A549 (cell line): Measurements from ENCODE around the gene IFI30. TPM values are rescaled to one million over a fixed set of nuclear protein-coding genes. Genes with fewer than 3 reads are reported as not detected.

Source experiments
- ATAC-seq, 2 experiments: fragments of 200-7000 bp in 1 of 2; fragments of >200 bp in 1 of 2; cut with Nextera tagmentation in 1 of 2; cut with Tn5 transposase in 1 of 2; 3 replicates each; pipeline versions ENCODE4 v1.8.0 to v1.9.1; 2018 to 2020; ENCODE audit warnings: mild to moderate bottlenecking in 1 of 2, moderate library complexity in 1 of 2
- CTCF ChIA-PET: fragments of 300-600 bp; sonication (Branson Sonifier 250); formaldehyde crosslinking; extraction: SDS; loops from one replicate; lab custom pipeline; 2021; ENCODE audit warnings: antibody characterized with exemption, inconsistent platforms; lab: Yijun Ruan, JAX
- POLR2A ChIA-PET: fragments of 350-600 bp; formaldehyde crosslinking; extraction: SDS; loops from one replicate; lab custom pipeline; 2021; ENCODE audit warnings: antibody characterized with exemption, inconsistent platforms; lab: Yijun Ruan, JAX
- DNase-seq, 2 experiments: peaks; one replicate each; pipeline versions ENCODE4 v3.0.0 to v3.0.0-alpha.2; 2011 to 2016; ENCODE audit warnings: low read depth in 1 of 2, low spot score in 1 of 2
- FAIRE-seq: peaks from 2 replicates; lab custom pipeline; 2011; peaks lifted over from hg19 to GRCh38; lab: Jason Lieb, UNC
- H3K27ac ChIP-seq, 2 experiments: fragments of >200 bp; sonication (Bioruptor Twin); formaldehyde crosslinking; 3 replicates each; pipeline ENCODE4 v1.5.1; 2016 to 2017
- H3K4me1 ChIP-seq: fragments of >200 bp; sonication (Bioruptor Twin); formaldehyde crosslinking; 3 replicates; pipeline ENCODE4 v1.6.1; 2016
- H3K4me2 ChIP-seq: fragments of >200 bp; sonication (Bioruptor Twin); formaldehyde crosslinking; 3 replicates; pipeline ENCODE4 v1.6.1; 2016
- H3K4me3 ChIP-seq: fragments of >200 bp; sonication (Bioruptor Twin); formaldehyde crosslinking; 3 replicates; pipeline ENCODE4 v1.5.1; 2016
- H3K9me3 ChIP-seq: fragments of >200 bp; sonication (Bioruptor Twin); formaldehyde crosslinking; 3 replicates; pipeline ENCODE4 v1.6.1; 2016
- ATOH8 ChIP-seq: fragments of 250-450 bp; sonication (Bioruptor Pico); IDR thresholded peaks from 2 replicates; pipeline ENCODE4 v1.5.0; 2020; ENCODE audit warnings: low read depth, mild to moderate bottlenecking, moderate library complexity
- BCL3 ChIP-seq: fragments of >200 bp; sonication (Bioruptor Twin); formaldehyde crosslinking; IDR thresholded peaks from 3 replicates; pipeline ENCODE4 v1.6.1; 2016
- BHLHE40 ChIP-seq: IDR thresholded peaks from 2 replicates; pipeline ENCODE4 v1.6.1; 2012; ENCODE audit warnings: low read depth, low read length, inconsistent platforms
- CBX2 ChIP-seq: fragments of 200-600 bp; sonication (generic); IDR thresholded peaks from 2 replicates; pipeline ENCODE4 v1.6.1; 2016; ENCODE audit warnings: low read depth, mild to moderate bottlenecking, borderline replicate concordance
- CHD2 ChIP-seq: fragments of 150-350 bp; IDR thresholded peaks from 2 replicates; pipeline ENCODE4 v1.6.1; 2014; ENCODE audit warnings: low read length; ENCODE audit not compliant: partially characterized antibody
- CHD4 ChIP-seq: fragments of 200-600 bp; sonication (generic); IDR thresholded peaks from 2 replicates; pipeline ENCODE4 v1.6.1; 2016; ENCODE audit warnings: antibody characterized with exemption, mild to moderate bottlenecking, borderline replicate concordance
- EHF ChIP-seq: fragments of 250-450 bp; sonication (Bioruptor Pico); IDR thresholded peaks from 2 replicates; pipeline ENCODE4 v1.5.0; 2020; ENCODE audit warnings: mild to moderate bottlenecking
- ESRRA ChIP-seq: fragments of 150-350 bp; IDR thresholded peaks from 2 replicates; pipeline ENCODE4 v1.6.1; 2014; ENCODE audit warnings: mild to moderate bottlenecking, low read length, borderline replicate concordance
- FOXS1 ChIP-seq: fragments of 250-450 bp; sonication (Bioruptor Pico); IDR thresholded peaks from 2 replicates; pipeline ENCODE4 v1.5.0; 2020; ENCODE audit warnings: mild to moderate bottlenecking, moderate library complexity
- HDAC2 ChIP-seq: fragments of 200-600 bp; sonication (generic); IDR thresholded peaks from 2 replicates; pipeline ENCODE4 v1.6.1; 2016
- HES2 ChIP-seq: fragments of >200 bp; sonication (Bioruptor Twin); formaldehyde crosslinking; IDR thresholded peaks from 2 replicates; pipeline ENCODE4 v1.6.1; 2016
- HEYL ChIP-seq: fragments of 250-450 bp; sonication (Bioruptor Pico); IDR thresholded peaks from 2 replicates; pipeline ENCODE4 v1.8.0; 2021; ENCODE audit warnings: mild to moderate bottlenecking, moderate library complexity
- HOXA7 ChIP-seq: fragments of 250-450 bp; sonication (Bioruptor Pico); IDR thresholded peaks from 2 replicates; pipeline ENCODE4 v1.5.0; 2020; ENCODE audit warnings: mild to moderate bottlenecking, moderate library complexity
- JUN ChIP-seq, 2 experiments: fragments of >200 bp; sonication (Bioruptor Twin); formaldehyde crosslinking; IDR thresholded peaks; 2 replicates in 1 of 2; 3 replicates in 1 of 2; pipeline ENCODE4 v1.6.1; 2016 to 2017
- JUNB ChIP-seq: fragments of >200 bp; sonication (Bioruptor Twin); formaldehyde crosslinking; IDR thresholded peaks from 2 replicates; pipeline ENCODE4 v1.6.1; 2016
- MAFK ChIP-seq: fragments of 450-650 bp; IDR thresholded peaks from 2 replicates; pipeline ENCODE4 v1.6.1; 2014; ENCODE audit not compliant: partially characterized antibody
- MAX ChIP-seq: IDR thresholded peaks from 2 replicates; pipeline ENCODE4 v1.6.1; 2012
- POLR2A ChIP-seq: IDR thresholded peaks from 2 replicates; pipeline ENCODE4 v1.6.1; 2012; ENCODE audit warnings: mild to moderate bottlenecking, low read length
- RNF2 ChIP-seq: fragments of 200-600 bp; sonication (generic); IDR thresholded peaks from 2 replicates; pipeline ENCODE4 v1.6.1; 2016; ENCODE audit warnings: low read depth, mild to moderate bottlenecking, antibody characterized with exemption, moderate library complexity, borderline replicate concordance
- SREBF2 ChIP-seq: fragments of 450-650 bp; IDR thresholded peaks from 2 replicates; pipeline ENCODE4 v1.6.1; 2014; ENCODE audit warnings: mild to moderate bottlenecking, moderate library complexity
- ZC3H11A ChIP-seq: fragments of 450-650 bp; IDR thresholded peaks from 2 replicates; pipeline ENCODE4 v1.6.1; 2014; ENCODE audit warnings: antibody characterized with exemption, mild to moderate bottlenecking
- WGBS: methylation state at CpG from one replicate; pipeline ENCODE4 v1.1.6; 2017; ENCODE audit errors: missing lambda C conversion rate; 5-methylcytosine and 5-hydroxymethylcytosine counted together
- polyA plus RNA-seq, 4 experiments: library from polyadenylated mRNA; depleted of rRNA in 3 of 4; stranded (reverse); fragments of >200 nt; fragmentation: RNase III in 1 of 4; extraction: RNeasy Plus Mini Kit Qiagen cat#74134 plus additional on column Dnase treatment in 1 of 4; gene quantifications; 2 replicates in 3 of 4; 3 replicates in 1 of 4; pipeline ENCODE4 v1.2.3, GENCODE V29; 2011 to 2017
- TF ChIP-seq, protein P1 (sequence below): IDR thresholded peaks from 2 replicates; pipeline ENCODE4 v1.6.1; 2012
- TF ChIP-seq, protein P2 (sequence below): fragments of >200 bp; sonication (Bioruptor Twin); formaldehyde crosslinking; IDR thresholded peaks from 3 replicates; pipeline ENCODE4 v1.5.1; 2016

Gene IFI30
- polyA plus RNA-seq, 2 of the 4 experiments (the other 2 are of a cell fraction), result 11.2 to 13.5 TPM

DNA sequence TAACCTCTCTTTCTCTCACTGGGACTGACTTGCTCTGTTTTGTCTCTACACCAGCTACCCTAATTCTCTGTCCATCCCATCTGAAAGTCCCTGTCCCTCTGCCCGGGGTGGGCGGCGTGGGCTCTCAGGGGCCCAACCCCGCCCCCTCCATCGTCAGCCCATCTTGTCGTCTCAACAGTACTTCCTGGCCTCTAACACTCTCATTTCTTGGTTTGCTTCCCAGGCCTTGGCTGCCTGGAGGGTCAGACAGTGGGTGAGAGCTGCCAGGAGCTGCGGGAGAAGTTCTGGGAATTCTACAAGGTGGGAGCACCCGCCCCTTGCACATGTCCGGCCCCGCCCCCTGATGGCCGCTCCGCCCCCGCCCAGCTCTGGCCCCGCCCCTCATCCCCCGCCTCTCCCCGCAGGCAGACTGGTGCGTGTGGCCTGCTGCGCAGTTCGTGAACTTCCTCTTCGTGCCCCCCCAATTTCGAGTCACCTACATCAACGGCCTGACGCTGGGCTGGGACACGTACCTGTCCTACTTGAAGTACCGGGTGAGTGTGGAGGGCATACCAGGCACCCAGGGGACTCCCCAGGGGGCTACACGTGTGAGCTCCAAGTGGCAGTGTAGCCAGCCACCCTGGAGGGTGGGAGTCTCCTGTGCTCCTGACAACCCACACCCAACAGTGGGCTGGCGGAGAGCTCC lies 21.1 kb downstream of the IFI30 start:
- TF ChIP-seq CBX2 (no peak), FOXS1 (CRISPR knock-in tag) (no peak), BCL3 (no peak), EHF (CRISPR knock-in tag) (no peak), ATOH8 (no peak), HEYL (CRISPR knock-in tag) (no peak), POLR2A (no peak), SREBF2 (no peak)
- Histone ChIP-seq H3K4me1 (peaks cover 14% of the 10 kb centered on the region; the same call in 2 of the 3 replicates), H3K9me3 (no peaks in the 10 kb centered on the region), H3K27ac (no peak overlapping the region), H3K4me2 (peak overlapping the region; percentile 77), H3K4me3 (no peak overlapping the region)
- DNase-seq (no peak), ATAC-seq (no peak), FAIRE-seq (no peak)
- ChIA-PET CTCF (interaction anchor here (0.8 to 5.8 kb wide), 5 partner anchors 34 to 82 kb away, joined by 3 to 60 read pairs (median 4); a partner anchor contains a TSS), POLR2A (interaction anchor here (1.2 kb wide), 1 partner anchor 10 kb away, joined by 4 read pairs; no protein-coding TSS in a partner anchor)
- WGBS, result 60% methylated on average over 11 of the region's 27 CpGs

GRCh38 chr19:18196511-18196845 lies 22.9 kb downstream of the IFI30 start:
- WGBS, result 91% methylated on average over 7 of the region's 7 CpGs
- H3K27ac ChIP-seq, result no peak overlapping the region
- TF ChIP-seq, protein P1, sequence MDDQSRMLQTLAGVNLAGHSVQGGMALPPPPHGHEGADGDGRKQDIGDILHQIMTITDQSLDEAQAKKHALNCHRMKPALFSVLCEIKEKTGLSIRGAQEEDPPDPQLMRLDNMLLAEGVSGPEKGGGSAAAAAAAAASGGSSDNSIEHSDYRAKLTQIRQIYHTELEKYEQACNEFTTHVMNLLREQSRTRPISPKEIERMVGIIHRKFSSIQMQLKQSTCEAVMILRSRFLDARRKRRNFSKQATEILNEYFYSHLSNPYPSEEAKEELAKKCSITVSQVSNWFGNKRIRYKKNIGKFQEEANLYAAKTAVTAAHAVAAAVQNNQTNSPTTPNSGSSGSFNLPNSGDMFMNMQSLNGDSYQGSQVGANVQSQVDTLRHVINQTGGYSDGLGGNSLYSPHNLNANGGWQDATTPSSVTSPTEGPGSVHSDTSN, result no peak
- no peak for TF ChIP-seq MAX
- no peak for TF ChIP-seq CHD2
- TF ChIP-seq HOXA7 (CRISPR knock-in tag), result no peak
- no peak for TF ChIP-seq JUN (IDR thresholded peaks at IDR 0.05)
- TF ChIP-seq ZC3H11A, result no peak
- TF ChIP-seq BHLHE40, result no peak
- TF ChIP-seq, protein P2, sequence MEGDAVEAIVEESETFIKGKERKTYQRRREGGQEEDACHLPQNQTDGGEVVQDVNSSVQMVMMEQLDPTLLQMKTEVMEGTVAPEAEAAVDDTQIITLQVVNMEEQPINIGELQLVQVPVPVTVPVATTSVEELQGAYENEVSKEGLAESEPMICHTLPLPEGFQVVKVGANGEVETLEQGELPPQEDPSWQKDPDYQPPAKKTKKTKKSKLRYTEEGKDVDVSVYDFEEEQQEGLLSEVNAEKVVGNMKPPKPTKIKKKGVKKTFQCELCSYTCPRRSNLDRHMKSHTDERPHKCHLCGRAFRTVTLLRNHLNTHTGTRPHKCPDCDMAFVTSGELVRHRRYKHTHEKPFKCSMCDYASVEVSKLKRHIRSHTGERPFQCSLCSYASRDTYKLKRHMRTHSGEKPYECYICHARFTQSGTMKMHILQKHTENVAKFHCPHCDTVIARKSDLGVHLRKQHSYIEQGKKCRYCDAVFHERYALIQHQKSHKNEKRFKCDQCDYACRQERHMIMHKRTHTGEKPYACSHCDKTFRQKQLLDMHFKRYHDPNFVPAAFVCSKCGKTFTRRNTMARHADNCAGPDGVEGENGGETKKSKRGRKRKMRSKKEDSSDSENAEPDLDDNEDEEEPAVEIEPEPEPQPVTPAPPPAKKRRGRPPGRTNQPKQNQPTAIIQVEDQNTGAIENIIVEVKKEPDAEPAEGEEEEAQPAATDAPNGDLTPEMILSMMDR, result no peak
- TF ChIP-seq HES2, result no peak
- TF ChIP-seq EHF (CRISPR knock-in tag), result no peak
- no peak for TF ChIP-seq HEYL (CRISPR knock-in tag)
- no peak for TF ChIP-seq RNF2
- no peak for TF ChIP-seq HDAC2
- no peak for TF ChIP-seq JUNB
- TF ChIP-seq BCL3, result no peak
- TF ChIP-seq MAFK, result no peak
- TF ChIP-seq SREBF2, result no peak
- TF ChIP-seq CHD4, result no peak
- TF ChIP-seq ESRRA, result no peak
- no peak overlapping the region for H3K4me3 ChIP-seq
- POLR2A ChIA-PET, result no interaction called here
- peaks cover 14% of the 10 kb centered on the region; the same call in 2 of the 3 replicates for H3K4me1 ChIP-seq
- ATAC-seq, result no peak
- CTCF ChIA-PET, result interaction anchor here (0.8 to 1.3 kb wide), 2 partner anchors 35 to 55 kb away, joined by 3 to 4 read pairs; no protein-coding TSS in a partner anchor
- FAIRE-seq, result no peak
- H3K4me2 ChIP-seq, result no peak overlapping the region
- H3K9me3 ChIP-seq, result no peaks in the 10 kb centered on the region
- no peak for DNase-seq
